Measurements from ENCODE around the gene NRCAM. TPM values are rescaled to one million over a fixed set of nuclear protein-coding genes. Genes with fewer than 3 reads are reported as not detected.

NRCAM gene
- total RNA-seq, 4 donors from 2014 or later: 10.1 to 19.5 (median 13.0) TPM

- no peak overlapping the region for H3K27ac ChIP-seq
- H3K9me3 ChIP-seq: no peaks in the 10 kb centered on the region
- intact Hi-C loops (cut with DNase I): loop anchor here (10.0 kb wide), 2 partner anchors 156 to 266 kb away; no protein-coding TSS in a partner anchor
- H3K27me3 ChIP-seq: no peaks in the 10 kb centered on the region
- H3K4me3 ChIP-seq (replicated peaks in 1 of 3): no peak overlapping the region
- TF ChIP-seq POLR2A (IDR thresholded peaks at IDR 0.05) (no peak), CTCF (IDR thresholded peaks at IDR 0.05) (no peak)
- no peaks in the 10 kb centered on the region for H3K36me3 ChIP-seq
- H3K4me1 ChIP-seq: no peaks in the 10 kb centered on the region
- DNase-seq: no peak
Measured at GRCh38 chr7:108140671-108141070, 315.6 kb downstream of the NRCAM start.

- H3K27ac ChIP-seq: no peak overlapping the region
- DNase-seq: peak in 1 of 2 donors; percentile 17
- intact Hi-C loops (cut with DNase I): no loop called here
Measured at GRCh38 chr7:108138911-108139310, 317.3 kb downstream of the NRCAM start.

GRCh38 chr7:108137993-108138392 is 318.2 kb downstream of the NRCAM start:
- no peak overlapping the region for H3K4me3 ChIP-seq (replicated peaks in 1 of 3)
- TF ChIP-seq POLR2A (IDR thresholded peaks at IDR 0.05) (no peak), CTCF (IDR thresholded peaks at IDR 0.05) (no peak)
- no peaks in the 10 kb centered on the region for H3K27me3 ChIP-seq
- 82 to 90% methylated on average over 4 of the region's 4 CpGs for WGBS, 2 donors
- intact Hi-C loops (cut with DNase I): no loop called here
- DNase-seq: no peak
- H3K9me3 ChIP-seq: no peaks in the 10 kb centered on the region
- H3K36me3 ChIP-seq: no peaks in the 10 kb centered on the region
- no peak overlapping the region for H3K27ac ChIP-seq
- H3K4me1 ChIP-seq: no peaks in the 10 kb centered on the region

More at GRCh38 chr7:108138911-108139310, 317.3 kb downstream of the NRCAM start:
- TF ChIP-seq POLR2A (IDR thresholded peaks at IDR 0.05) (no peak), CTCF (IDR thresholded peaks at IDR 0.05) (no peak)
- no peaks in the 10 kb centered on the region for H3K36me3 ChIP-seq
- H3K9me3 ChIP-seq: no peaks in the 10 kb centered on the region
- no peaks in the 10 kb centered on the region for H3K4me1 ChIP-seq
- no peaks in the 10 kb centered on the region for H3K27me3 ChIP-seq
- no peak overlapping the region for H3K4me3 ChIP-seq (replicated peaks in 1 of 3)

- H3K9me3 ChIP-seq: no peaks in the 10 kb centered on the region
- no peak for TF ChIP-seq POLR2A (IDR thresholded peaks at IDR 0.05)
- TF ChIP-seq CTCF (IDR thresholded peaks at IDR 0.05): no peak
- WGBS, 2 donors: 97 to 98% methylated on average over 3 of the region's 3 CpGs
- DNase-seq: no peak
- no peak overlapping the region for H3K27ac ChIP-seq
- no peaks in the 10 kb centered on the region for H3K4me1 ChIP-seq
- H3K27me3 ChIP-seq: no peaks in the 10 kb centered on the region
- no peaks in the 10 kb centered on the region for H3K36me3 ChIP-seq
- intact Hi-C loops (cut with DNase I): no loop called here
- no peak overlapping the region for H3K4me3 ChIP-seq (replicated peaks in 1 of 3)
Measured at GRCh38 chr7:108137040-108137439, 319.2 kb downstream of the NRCAM start.

GRCh38 chr7:108136191-108136688 is 320.0 kb downstream of the NRCAM start:
- Histone ChIP-seq H3K4me3 (replicated peaks in 1 of 3) (no peak overlapping the region), H3K27ac (no peak overlapping the region), H3K36me3 (no peaks in the 10 kb centered on the region), H3K9me3 (no peaks in the 10 kb centered on the region), H3K4me1 (no peaks in the 10 kb centered on the region), H3K27me3 (no peaks in the 10 kb centered on the region)
- 87 to 91% methylated on average over 4 of the region's 4 CpGs for WGBS, 2 donors
- intact Hi-C loops (cut with DNase I): no loop called here
- no peak for DNase-seq
- TF ChIP-seq CTCF (IDR thresholded peaks at IDR 0.05) (no peak), POLR2A (IDR thresholded peaks at IDR 0.05) (no peak)
